GM11168 (cell line): ENCODE data around the gene MAPKAPK5.
"Not testable (repeated sequence)": the region's sequence is repeated elsewhere in the genome, so short reads cannot be mapped to it uniquely, and the experiment has no call there.

ENCODE experiments used
- in situ Hi-C: fragments of 300-500 bp; cut with MboI; formaldehyde crosslinking; loops from one replicate; pipeline ENCODE4 v1.12.0; 2022; ENCODE audit warnings: low sequenced_read_pairs; ENCODE audit not compliant: unreplicated experiment

MAPKAPK5 gene

DNA sequence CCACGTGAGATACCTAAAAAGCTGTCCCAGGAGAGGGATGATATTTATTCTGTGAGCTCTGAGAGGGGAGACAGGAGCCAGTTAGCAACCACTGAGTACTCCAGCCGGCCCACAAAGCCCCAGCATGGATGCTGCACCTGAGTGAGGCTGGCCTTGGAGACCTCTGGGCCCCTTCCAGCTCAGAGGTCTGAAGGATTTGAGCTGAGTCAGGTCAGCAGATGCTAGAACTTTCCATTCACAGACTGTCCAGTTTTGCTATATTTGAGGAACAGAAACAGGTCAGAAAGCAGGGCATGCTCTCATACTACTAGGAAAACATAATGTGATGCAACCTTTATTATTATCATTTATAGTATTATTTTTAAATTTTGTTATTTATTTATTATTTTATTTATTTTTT lies 15.0 kb upstream of the MAPKAPK5 start:
- in situ Hi-C loops = no loop called here

DNA sequence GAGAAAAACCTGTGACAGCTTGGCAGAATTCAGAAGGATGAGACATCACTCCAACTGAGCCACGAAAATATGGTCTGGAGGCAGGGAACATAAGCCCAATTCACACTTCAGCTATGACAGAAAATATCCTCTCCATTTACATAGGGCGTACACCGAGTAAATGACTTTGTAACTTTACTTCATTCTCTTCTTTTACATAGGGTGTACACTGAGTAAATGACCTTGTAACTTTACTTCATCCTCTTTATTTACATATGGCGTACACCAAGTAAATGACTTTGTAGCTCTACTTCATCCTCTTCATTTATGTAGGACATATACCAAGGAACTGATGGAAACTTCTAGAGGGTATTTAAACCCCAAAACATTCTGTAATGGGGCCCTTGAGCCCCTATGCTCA lies 14.1 kb upstream of the MAPKAPK5 start:
- in situ Hi-C loops = no loop called here

DNA sequence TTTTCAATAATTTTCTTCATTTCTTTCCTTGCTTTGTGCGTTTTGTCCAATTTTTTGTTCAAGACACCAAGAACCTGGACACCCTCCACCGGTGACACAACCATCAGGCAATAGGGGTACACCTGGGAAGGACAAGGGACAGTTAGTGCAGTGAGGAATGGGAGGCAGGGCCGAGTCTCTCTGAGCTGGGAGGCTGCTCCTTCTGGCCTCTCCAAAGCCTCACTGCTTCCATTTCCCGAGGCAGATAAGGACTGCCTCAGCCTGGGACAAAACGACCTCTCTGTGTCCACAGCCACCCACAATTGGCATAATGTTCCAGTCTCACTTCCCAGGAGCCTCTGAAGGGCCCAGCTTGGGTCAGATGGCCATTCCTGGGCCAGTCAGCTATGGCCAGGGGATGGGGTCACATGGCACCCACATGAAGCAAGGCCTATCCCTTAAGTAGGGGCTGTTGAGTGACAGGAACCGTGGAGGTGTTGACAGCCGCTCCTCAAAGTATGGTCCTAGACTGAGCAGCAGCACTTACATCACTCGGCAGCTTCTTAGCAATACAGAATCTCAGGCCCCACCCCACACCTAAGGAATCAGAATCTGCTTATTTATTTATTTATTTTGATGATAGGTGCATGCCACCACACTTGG lies 13.6 kb upstream of the MAPKAPK5 start:
- in situ Hi-C loops = no loop called here

- in situ Hi-C loops = not testable (repeated sequence)
Observed at GRCh38 chr12:111829635-111830034, 12.4 kb upstream of the MAPKAPK5 start.

- in situ Hi-C loops = not testable (repeated sequence)
Observed at GRCh38 chr12:111834740-111835386, 7.2 kb upstream of the MAPKAPK5 start.

DNA sequence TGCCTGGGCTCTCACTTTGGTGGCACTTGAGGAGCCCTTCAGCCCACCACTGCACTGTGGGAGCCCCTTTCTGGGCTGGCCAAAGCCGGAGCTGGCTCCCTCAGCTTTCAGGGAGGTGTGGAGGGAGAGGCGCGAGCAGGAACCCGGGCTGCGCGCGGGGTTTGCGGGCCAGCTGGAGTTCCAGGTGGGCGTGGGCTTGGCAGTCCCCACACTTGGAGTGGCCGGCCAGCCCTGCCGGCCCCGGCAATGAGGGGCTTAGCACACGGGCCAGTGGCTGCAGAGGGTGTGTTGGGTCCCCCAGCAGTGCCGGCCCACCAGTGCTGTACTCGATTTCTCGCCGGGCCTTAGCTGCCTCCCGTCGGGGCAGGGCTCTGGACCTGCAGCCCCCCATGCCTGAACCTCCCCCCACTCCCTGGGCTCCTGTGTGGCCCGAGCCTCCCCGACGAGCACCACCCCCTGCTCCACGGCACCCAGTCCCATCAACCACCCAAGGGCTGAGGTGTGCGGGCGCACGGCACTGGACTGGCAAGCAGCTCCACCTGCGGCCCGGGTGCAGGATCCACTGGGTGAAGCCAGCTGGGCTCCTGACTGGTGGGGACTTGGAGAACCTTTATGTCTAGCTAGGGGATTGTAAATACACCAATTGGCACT lies 6.4 kb upstream of the MAPKAPK5 start:
- in situ Hi-C loops = not testable (repeated sequence)

DNA sequence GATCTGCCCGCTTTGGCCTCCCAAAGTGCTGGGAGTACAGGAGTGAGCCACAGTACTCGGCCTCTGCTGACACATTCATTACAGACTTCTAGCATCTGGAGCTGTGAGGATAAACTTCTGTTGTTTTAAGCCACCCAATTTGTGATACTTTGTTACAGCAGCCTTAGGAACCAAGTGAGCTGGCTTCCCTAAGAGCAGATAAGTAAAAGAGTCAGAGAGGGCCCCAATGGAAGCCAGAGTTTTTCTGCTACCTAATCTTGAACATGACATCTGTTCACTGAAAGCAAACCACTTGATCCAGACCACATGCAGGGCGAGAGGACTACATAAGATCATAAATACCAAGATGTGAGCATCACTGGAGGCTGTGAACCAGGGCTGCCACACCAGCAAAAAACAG lies 3.7 kb upstream of the MAPKAPK5 start:
- in situ Hi-C loops = no loop called here

DNA sequence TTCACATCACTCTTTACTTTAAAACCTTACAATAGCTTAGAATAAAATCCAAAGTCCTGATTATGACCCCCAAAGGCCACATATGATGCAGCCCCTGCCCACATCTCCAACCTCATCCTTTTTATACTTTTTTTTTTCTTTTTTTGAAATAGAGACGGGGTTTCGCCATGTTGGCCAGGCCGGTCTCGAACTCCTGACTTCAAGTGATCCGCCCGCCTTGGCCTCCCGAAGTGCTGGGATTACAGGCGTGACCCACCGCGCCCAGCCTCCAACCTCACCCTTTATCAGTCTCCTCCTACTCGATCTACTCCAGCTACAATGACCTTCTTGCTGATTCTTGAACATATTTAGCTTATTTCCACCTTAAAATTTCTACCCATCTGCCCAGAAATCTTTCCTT lies 1.2 kb upstream of the MAPKAPK5 start:
- in situ Hi-C loops = no loop called here

DNA sequence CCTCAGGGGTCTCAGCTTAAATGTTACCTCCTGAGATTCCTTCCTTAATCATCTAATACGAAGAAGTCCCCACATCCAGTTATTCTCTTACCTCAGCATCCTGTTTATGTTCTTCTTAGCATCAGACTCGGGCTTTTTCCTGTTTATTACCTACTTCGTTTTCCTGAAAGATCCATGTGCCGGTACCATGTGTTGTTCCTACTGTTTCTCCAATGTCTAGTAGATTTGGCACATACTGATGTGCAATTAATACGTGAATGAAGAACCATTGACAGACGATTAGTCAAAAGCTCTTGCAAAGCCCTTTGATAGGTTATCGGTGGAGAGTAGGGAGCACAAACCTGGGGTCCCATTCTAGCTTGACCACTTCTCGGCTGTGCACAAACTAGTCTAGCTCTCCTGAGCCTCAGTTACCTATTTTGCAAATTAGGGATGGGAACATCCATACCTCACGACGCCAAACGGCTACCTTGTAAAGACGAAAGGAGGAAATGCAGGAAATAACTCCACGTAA lies 735 bp upstream of the MAPKAPK5 start:
- in situ Hi-C loops = no loop called here

- in situ Hi-C loops = no loop called here
Observed at GRCh38 chr12:111842556-111843396, 748 bp downstream of the MAPKAPK5 start.

DNA sequence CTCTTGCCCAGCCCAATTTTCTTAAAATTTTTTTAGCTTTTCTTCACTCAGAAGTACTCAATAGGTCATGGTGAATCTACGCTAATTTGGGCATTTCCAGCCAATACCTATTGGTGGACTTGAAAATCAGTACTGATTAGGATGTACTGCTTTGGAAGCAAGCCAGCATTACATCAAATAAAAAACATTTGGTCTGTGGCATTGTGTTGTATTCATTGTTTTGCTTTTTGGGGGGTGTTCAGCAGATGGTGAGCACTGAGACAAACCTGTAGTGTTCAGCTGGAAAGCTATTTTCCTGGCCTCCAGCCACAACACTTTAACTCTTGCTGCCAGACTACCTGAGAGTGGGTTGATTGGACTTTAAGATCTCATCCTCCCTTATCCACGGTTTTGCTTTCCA lies 4.0 kb downstream of the MAPKAPK5 start:
- in situ Hi-C loops = no loop called here

DNA sequence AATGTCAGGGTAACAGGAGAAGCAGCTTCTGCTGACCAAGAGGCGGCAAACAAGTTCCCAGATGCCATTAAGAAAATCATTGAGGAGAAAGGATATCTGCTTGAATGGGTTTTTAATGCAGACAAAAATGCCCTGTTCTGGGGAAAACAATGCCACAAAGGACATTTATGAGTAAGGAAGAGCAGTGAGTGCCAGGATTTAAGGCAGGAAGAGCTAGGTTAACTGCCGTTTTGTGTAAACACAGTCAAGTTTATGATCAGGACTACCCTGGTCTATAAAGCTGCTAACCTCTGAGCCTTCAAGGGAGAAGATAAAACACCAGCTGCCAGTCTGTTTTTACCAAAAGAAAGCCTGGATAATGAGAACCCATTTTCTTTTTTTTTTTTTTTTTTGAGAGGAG lies 8.5 kb downstream of the MAPKAPK5 start:
- in situ Hi-C loops = no loop called here

DNA sequence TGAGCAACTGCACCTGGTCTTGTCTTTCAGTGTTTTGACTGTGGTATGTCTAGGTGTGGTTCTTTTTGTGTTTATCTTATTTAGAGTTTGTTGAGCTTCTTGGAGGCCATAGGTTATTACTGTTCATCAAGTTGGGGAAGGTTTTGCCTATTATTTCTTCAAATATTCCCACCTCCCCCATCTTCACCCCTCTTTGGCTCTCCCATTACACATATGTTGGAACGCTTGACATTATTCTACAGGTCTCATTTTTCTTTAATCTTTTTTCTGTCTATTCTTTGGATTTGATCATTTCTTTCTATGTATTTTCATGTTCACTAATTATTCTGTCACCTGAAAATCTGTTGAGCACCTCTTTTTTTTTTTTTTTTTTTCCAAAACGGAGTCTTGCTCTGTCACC lies 16.2 kb downstream of the MAPKAPK5 start:
- in situ Hi-C loops = no loop called here

- in situ Hi-C loops = no loop called here
Observed at GRCh38 chr12:111858778-111859177, 16.8 kb downstream of the MAPKAPK5 start.

- in situ Hi-C loops = no loop called here
Observed at GRCh38 chr12:111864913-111865312, 22.9 kb downstream of the MAPKAPK5 start.

DNA sequence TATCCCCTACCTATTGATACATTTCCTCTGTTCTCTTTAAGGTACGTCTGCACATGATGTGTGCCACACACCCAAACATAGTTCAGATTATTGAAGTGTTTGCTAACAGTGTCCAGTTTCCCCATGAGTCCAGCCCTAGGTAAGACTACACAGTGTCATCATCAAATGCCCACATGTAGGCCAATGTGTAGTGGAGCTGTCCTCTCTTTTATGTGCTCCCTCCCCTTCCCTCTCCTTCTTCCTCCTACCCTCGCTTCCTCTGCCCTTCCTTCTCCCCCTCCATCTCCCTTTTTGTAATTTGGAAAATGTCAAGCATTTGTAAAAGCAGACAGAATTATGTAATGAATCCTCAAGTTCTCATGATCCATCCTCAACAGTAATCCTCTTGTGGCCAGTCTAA lies 25.5 kb downstream of the MAPKAPK5 start:
- in situ Hi-C loops = no loop called here

GRCh38 chr12:111868676-111869588 lies 26.9 kb downstream of the MAPKAPK5 start:
- in situ Hi-C loops = no loop called here

GRCh38 chr12:111869671-111870070 lies 27.6 kb downstream of the MAPKAPK5 start:
- in situ Hi-C loops = no loop called here

- in situ Hi-C loops = no loop called here
Observed at GRCh38 chr12:111870216-111870615, 28.2 kb downstream of the MAPKAPK5 start.

DNA sequence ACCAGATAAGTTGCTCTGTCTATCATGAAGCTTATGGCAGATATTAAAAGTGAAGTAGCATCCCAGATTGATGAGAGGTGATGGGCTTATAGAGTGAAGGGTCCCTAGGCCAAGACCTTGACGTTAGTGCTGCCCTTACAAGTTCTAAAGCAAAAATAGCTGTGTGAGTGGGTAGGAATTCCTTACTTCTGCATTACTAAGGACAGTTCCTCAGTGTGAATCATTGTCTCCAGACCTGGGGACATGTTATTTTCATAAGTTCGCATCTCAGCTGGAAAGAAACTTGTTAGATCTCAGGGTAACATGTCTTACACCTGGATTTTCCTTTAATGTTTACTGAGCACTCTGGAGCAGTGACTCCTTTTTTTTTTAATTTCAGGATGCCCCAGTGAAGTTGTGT lies 28.7 kb downstream of the MAPKAPK5 start:
- in situ Hi-C loops = no loop called here
